Sigmoid colon (tissue), 7 donors: ENCODE data around the gene B3GALNT2. TPM values are rescaled to one million over a fixed set of nuclear protein-coding genes. Genes with fewer than 3 reads are reported as not detected.

Source experiments
- DNase-seq: peaks from one replicate; pipeline ENCODE4 v3.0.0-alpha.2; 2019
- H3K27ac ChIP-seq, 4 donors: fragments of 200-600 bp; sonication (generic); one replicate each; pipeline ENCODE4 v1.5.1; 2016 to 2019; ENCODE audit warnings: mild to moderate bottlenecking in 1 of 4
- H3K27me3 ChIP-seq, 3 donors: fragments of 200-600 bp; sonication (generic); one replicate each; pipeline ENCODE4 v1.5.1; 2019; ENCODE audit warnings: mild to moderate bottlenecking in 1 of 3
- H3K36me3 ChIP-seq, 4 donors: fragments of 200-600 bp; sonication (generic); one replicate each; pipeline ENCODE4 v1.5.1; 2016 to 2019
- H3K4me1 ChIP-seq, 4 donors: fragments of 200-600 bp; sonication (generic); one replicate each; pipeline ENCODE4 v1.5.1; 2017 to 2019
- H3K4me3 ChIP-seq, 4 donors: fragments of 200-600 bp; sonication (generic); one replicate each; pipeline ENCODE4 v1.5.1; 2017 to 2019; ENCODE audit warnings: mild to moderate bottlenecking in 2 of 4, moderate library complexity in 1 of 4
- H3K9me3 ChIP-seq, 4 donors: fragments of 200-600 bp in 3 of 4; sonication (generic) in 3 of 4; one replicate each; pipeline versions ENCODE4 v1.5.1 to v1.6.1; 2013 to 2019
- EP300 ChIP-seq, 4 donors: sonication (generic); formaldehyde crosslinking; IDR thresholded peaks; one replicate each; pipeline ENCODE4 v1.6.1; 2017; ENCODE audit warnings: antibody characterized with exemption in 4 of 4
- POLR2A ChIP-seq, 2 donors: fragments of 450-650 bp; IDR thresholded peaks; one replicate each; pipeline ENCODE4 v1.6.1; 2016; ENCODE audit warnings: antibody characterized with exemption in 2 of 2, mild to moderate bottlenecking in 2 of 2, moderate library complexity in 2 of 2
- POLR2AphosphoS5 ChIP-seq, 4 donors: sonication (generic); formaldehyde crosslinking; IDR thresholded peaks; one replicate each; pipeline ENCODE4 v1.6.1; 2017; ENCODE audit warnings: antibody characterized with exemption in 4 of 4
- WGBS, 2 donors: extraction: QIAGEN DNeasy Blood & Tissue Kit; methylation state at CpG; one replicate each; pipeline ENCODE4 v1.1.7; 2013; 5-methylcytosine and 5-hydroxymethylcytosine counted together
- intact Hi-C: fragments of 100-400 bp; cut with DNase I; formaldehyde crosslinking; loops from one replicate; pipeline ENCODE4 v1.15.1; 2023
- polyA plus RNA-seq, 3 donors: library from polyadenylated mRNA; stranded (reverse); fragments of 200-250 nt; gene quantifications; one replicate each; pipeline ENCODE4 v1.2.3, GENCODE V29; 2013
- total RNA-seq, 4 donors: library from RNA; depleted of rRNA; stranded (reverse); fragments of >200 nt; gene quantifications; one replicate each; pipeline ENCODE4 v1.1.0, GENCODE V29; 2016
- TF ChIP-seq, protein P1 (sequence below), 4 experiments: fragments of 450-650 bp in 3 of 4; fragments of 200-600 bp in 1 of 4; IDR thresholded peaks; one replicate each; pipeline ENCODE4 v1.5.1; 2016 to 2019; ENCODE audit warnings: antibody characterized with exemption in 4 of 4, mild to moderate bottlenecking in 3 of 4, moderate library complexity in 2 of 4
- donor health status: healthy with polysubstance abuse.
- donor health status: Bipolar disorder and iron deficiency.
- donor health status: healthy.

B3GALNT2 gene
- total and polyA plus RNA-seq, 7 donors = 1.8 to 58.7 (median 38.5) TPM

DNA sequence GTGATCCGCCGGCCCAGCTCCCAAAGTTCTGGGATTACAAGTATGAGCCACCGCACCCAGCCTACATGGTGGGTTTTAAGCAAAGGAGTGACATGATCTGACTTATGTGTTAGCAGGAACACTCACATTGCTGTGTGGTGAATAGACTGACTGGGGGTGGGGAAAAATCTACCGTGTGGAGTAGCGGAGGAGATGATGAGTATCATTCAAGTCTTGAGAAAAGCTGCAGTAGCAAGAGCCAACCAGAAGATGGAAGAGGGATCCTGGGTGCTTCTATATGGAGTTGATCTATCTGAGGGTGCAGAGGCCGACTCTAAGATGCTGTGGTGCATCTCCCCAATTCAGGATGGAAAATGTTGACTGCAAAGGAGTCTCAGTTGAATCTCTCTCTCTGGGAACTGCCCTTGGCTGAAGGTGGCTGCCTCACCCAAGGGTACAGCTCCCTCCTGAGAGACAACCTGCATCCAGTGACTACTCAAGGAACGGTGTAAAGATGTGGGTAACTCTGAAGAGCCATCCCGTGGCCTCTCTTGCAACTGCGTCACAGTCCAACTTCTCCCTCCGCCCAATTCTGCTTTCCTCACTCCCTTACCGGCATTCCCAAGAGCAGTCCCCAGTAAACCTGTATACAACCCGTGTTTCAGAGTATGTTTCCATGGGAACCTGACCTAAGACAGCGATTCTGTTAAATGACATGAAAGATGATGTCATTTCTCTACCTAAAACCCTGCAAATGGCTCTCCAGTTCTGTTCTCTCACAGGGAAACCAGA is 7.4 kb upstream of the B3GALNT2 start:
- H3K36me3 ChIP-seq = no peaks in the 10 kb centered on the region
- H3K27me3 ChIP-seq = no peaks in the 10 kb centered on the region
- TF ChIP-seq, protein P1, sequence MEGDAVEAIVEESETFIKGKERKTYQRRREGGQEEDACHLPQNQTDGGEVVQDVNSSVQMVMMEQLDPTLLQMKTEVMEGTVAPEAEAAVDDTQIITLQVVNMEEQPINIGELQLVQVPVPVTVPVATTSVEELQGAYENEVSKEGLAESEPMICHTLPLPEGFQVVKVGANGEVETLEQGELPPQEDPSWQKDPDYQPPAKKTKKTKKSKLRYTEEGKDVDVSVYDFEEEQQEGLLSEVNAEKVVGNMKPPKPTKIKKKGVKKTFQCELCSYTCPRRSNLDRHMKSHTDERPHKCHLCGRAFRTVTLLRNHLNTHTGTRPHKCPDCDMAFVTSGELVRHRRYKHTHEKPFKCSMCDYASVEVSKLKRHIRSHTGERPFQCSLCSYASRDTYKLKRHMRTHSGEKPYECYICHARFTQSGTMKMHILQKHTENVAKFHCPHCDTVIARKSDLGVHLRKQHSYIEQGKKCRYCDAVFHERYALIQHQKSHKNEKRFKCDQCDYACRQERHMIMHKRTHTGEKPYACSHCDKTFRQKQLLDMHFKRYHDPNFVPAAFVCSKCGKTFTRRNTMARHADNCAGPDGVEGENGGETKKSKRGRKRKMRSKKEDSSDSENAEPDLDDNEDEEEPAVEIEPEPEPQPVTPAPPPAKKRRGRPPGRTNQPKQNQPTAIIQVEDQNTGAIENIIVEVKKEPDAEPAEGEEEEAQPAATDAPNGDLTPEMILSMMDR (IDR thresholded peaks at IDR 0.05) = no peak
- TF ChIP-seq EP300 (IDR thresholded peaks at IDR 0.05) (no peak), POLR2A (IDR thresholded peaks at IDR 0.05) (no peak)
- 74 to 78% methylated on average over 13 of the region's 13 CpGs for WGBS, 2 donors
- H3K4me3 ChIP-seq = no peak overlapping the region
- H3K4me1 ChIP-seq = no peaks in the 10 kb centered on the region
- intact Hi-C loops = loop anchor here (5.0 to 10.0 kb wide), 3 partner anchors 213 to 461 kb away; no protein-coding TSS in a partner anchor
- no peaks in the 10 kb centered on the region for H3K9me3 ChIP-seq
- DNase-seq = no peak
- H3K27ac ChIP-seq = no peak overlapping the region

DNA sequence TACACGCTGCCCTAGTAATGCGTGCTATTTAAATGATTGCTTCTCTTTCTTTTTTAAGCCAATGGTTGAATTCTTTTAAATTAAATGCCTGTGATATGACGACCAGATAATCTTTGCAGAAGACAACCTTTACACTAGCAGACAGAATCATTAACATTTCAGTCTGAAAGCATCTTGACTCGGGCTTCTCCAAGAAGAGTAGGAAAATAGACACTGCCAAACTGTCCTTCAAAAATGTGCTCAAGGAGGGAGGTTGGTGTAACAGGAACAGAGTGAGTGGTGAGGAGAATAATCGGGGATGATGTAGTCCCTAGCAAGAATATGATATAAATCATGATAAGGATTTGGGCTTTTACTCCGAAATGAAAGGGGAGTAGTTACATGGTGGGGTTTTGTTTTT is 6.6 kb upstream of the B3GALNT2 start:
- 84 to 87% methylated on average over 6 of the region's 6 CpGs for WGBS, 2 donors
- intact Hi-C loops = loop anchor here (5.0 to 10.0 kb wide), 3 partner anchors 214 to 461 kb away; no protein-coding TSS in a partner anchor

DNA sequence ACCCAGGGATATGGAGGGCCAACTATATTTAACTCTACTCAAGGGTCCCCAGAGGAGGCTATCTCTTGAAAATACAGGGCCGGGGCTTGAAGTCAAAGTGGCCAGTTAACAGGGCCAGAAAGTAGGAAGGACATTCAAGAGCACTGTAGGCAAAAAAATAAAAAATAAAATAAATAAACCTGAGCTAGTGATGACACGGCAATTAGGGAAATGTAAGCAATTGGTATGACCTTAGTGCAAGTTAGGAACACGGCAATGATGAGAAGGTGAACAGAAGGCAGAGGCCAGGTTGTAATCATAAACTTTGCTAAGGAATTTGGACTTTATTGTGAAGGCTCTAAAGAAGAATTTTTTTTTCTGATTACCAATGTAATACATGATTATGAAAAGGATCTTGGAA is 3.4 kb upstream of the B3GALNT2 start:
- intact Hi-C loops = loop anchor here (5.0 to 10.0 kb wide), 2 partner anchors 557 to 1015 kb away; partner anchors contain the start of genes LGALS8 and NID1
- Histone ChIP-seq H3K27ac (no peak overlapping the region), H3K27me3 (no peaks in the 10 kb centered on the region), H3K9me3 (no peaks in the 10 kb centered on the region), H3K4me1 (peaks cover 0 to 14% (median 7%) of the 10 kb centered on the region in 4 donors), H3K4me3 (no peak overlapping the region), H3K36me3 (no peaks in the 10 kb centered on the region)
- no peak for DNase-seq
- 43 to 74% methylated on average over 3 of the region's 3 CpGs for WGBS, 2 donors
- TF ChIP-seq, protein P1 (IDR thresholded peaks at IDR 0.05) = no peak
- no peak for TF ChIP-seq POLR2AphosphoS5 (IDR thresholded peaks at IDR 0.05)
- TF ChIP-seq POLR2A (IDR thresholded peaks at IDR 0.05) = no peak
- TF ChIP-seq EP300 (IDR thresholded peaks at IDR 0.05) = no peak

More for the DNA sequence above, 6.6 kb upstream of the B3GALNT2 start:
- H3K27ac ChIP-seq = no peak overlapping the region
- TF ChIP-seq, protein P1 (IDR thresholded peaks at IDR 0.05) = no peak
- TF ChIP-seq EP300 (IDR thresholded peaks at IDR 0.05) = no peak
- TF ChIP-seq POLR2A (IDR thresholded peaks at IDR 0.05) = no peak
- no peak for TF ChIP-seq POLR2AphosphoS5 (IDR thresholded peaks at IDR 0.05)
- no peaks in the 10 kb centered on the region for H3K36me3 ChIP-seq
- DNase-seq = no peak
- peaks cover 0 to 5% (median 3%) of the 10 kb centered on the region in 4 donors for H3K4me1 ChIP-seq
- H3K27me3 ChIP-seq = no peaks in the 10 kb centered on the region
- no peaks in the 10 kb centered on the region for H3K9me3 ChIP-seq
- no peak overlapping the region for H3K4me3 ChIP-seq

DNA sequence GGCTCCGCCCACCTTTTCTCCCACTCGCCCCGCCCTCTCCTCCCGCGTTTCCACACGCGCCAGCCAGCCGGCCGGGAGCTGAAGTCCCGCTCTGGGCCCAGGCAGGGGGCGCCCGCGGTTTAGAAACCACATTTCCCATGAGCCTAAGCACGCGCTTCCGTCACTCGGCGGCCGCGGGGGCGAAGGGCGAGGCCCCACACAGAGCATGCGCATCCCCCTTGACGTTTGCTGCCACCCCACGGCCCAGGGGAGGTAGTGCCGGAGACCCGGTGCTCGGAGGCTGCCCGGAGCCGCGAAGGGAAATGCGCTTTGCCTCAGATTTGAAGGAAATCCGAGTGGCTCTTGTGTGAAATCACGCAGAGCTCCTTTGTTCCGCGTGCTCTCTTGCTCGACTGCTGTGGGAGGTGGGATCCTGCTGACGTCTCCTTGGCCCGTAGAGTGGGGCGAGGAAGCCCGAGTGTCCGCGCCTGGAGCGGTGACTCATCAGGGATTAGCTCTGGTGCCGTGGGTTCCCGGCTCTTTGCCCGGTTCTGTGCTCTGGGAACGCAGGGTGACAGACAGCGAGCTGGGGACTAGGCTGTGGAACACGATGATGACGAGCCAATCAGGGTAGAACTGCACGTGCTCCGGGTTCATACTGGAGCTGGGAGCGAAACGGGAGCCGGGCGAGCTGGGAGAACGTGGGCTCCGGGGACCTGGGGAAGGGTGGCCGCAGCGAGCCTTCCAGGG is 406 bp upstream of the B3GALNT2 start:
- DNase-seq = peak; percentile 100
- Histone ChIP-seq H3K4me3 (peak overlapping the region; percentile 73 to 92 (median 84)), H3K27ac (peak overlapping the region; percentile 98 to 100 (median 100)), H3K36me3 (no peaks in the 10 kb centered on the region), H3K27me3 (no peaks in the 10 kb centered on the region), H3K4me1 (peaks cover 0 to 29% (median 16%) of the 10 kb centered on the region in 4 donors), H3K9me3 (no peaks in the 10 kb centered on the region)
- TF ChIP-seq, protein P1 (IDR thresholded peaks at IDR 0.05) = peak; percentile 78 to 94 (median 86)
- peak; percentile 32 to 64 for TF ChIP-seq POLR2A (IDR thresholded peaks at IDR 0.05)
- peak; percentile 83 to 94 (median 90) for TF ChIP-seq POLR2AphosphoS5 (IDR thresholded peaks at IDR 0.05)
- TF ChIP-seq EP300 (IDR thresholded peaks at IDR 0.05) = peak in 2 of 4 donors; percentile 44 to 95
- intact Hi-C loops = loop anchor here (5.0 to 10.0 kb wide), 3 partner anchors 177 to 1018 kb away; partner anchors contain the start of genes ARID4B, GGPS1, LGALS8 and NID1
- WGBS, 2 donors = 0% methylated on average over 61 of the region's 61 CpGs
